Fibroblast of mammary gland (primary cell): ENCODE data around the gene RPS6KC1.

Experiments
- DNase-seq: peaks from one replicate; pipeline ENCODE4 v3.0.0-alpha.2; 2010; ENCODE audit warnings: low read depth
- H3K4me3 ChIP-seq: 2 replicates; pipeline ENCODE4 v1.5.1; 2011; ENCODE audit warnings: low read depth, mild to moderate bottlenecking, low read length, moderate library complexity; ENCODE audit not compliant: control insufficient read depth
- CTCF ChIP-seq: conservative IDR thresholded peaks from 2 replicates; pipeline ENCODE4 v1.5.1; 2011; ENCODE audit warnings: low read depth, low read length, inconsistent platforms; ENCODE audit not compliant: control insufficient read depth, insufficient read depth

RPS6KC1 gene

GRCh38 chr1:213049232-213049631, 1.8 kb upstream of the RPS6KC1 start:
- no peak for DNase-seq
- no peak overlapping the region for H3K4me3 ChIP-seq
- TF ChIP-seq CTCF, result no peak

- H3K4me3 ChIP-seq, result peak overlapping the region; percentile 98
- no peak for DNase-seq
- no peak for TF ChIP-seq CTCF
These were observed 305 bp upstream of the RPS6KC1 start for GRCh38 chr1:213050745-213051126.

- peak overlapping the region; percentile 98 for H3K4me3 ChIP-seq
- DNase-seq, result no peak
- TF ChIP-seq CTCF, result no peak
These were observed 801 bp downstream of the RPS6KC1 start for GRCh38 chr1:213051881-213052202.

- H3K4me3 ChIP-seq, result no peak overlapping the region
- TF ChIP-seq CTCF, result no peak
- DNase-seq, result no peak
These were observed 2.4 kb downstream of the RPS6KC1 start for GRCh38 chr1:213053455-213053854.

GRCh38 chr1:213054142-213054541, 3.1 kb downstream of the RPS6KC1 start:
- no peak for TF ChIP-seq CTCF
- no peak for DNase-seq
- H3K4me3 ChIP-seq, result no peak overlapping the region

- no peak overlapping the region for H3K4me3 ChIP-seq
- DNase-seq, result no peak
- TF ChIP-seq CTCF, result no peak
These were observed 3.9 kb downstream of the RPS6KC1 start for GRCh38 chr1:213054733-213055591.
